ENCODE results near the gene KPRP. TPM values are rescaled to one million over a fixed set of nuclear protein-coding genes. Genes with fewer than 3 reads are reported as not detected.
A peak's percentile ranks its signal among the peaks of the same experiment; 100 is the strongest.

KPRP gene
- total and polyA plus RNA-seq, 2 of the 13 experiments (the other 11 are each of a cell fraction or from before 2014, with no cell fraction given), result not detected

- Histone ChIP-seq H3K4me1 (ENCODE audit: insufficient read depth, low read length) (no peaks in the 10 kb centered on the region), H3K4me2 (ENCODE audit: low read depth, low read length) (no peak within 1 kb of the TSS), H3K4me3 (replicated peaks in 1 of 3; ENCODE audit: insufficient read depth in 1 of 3, low read depth in 2 of 3, low read length in 3 of 3) (no peak within 1 kb of the TSS), H3K36me3 (replicated peaks in 1 of 2; ENCODE audit: control insufficient read depth in 1 of 2, insufficient read depth in 2 of 2, low read length in 2 of 2) (no peaks in the 10 kb centered on the region), H3K79me2 (ENCODE audit: insufficient read depth, low read length) (no peaks in the 10 kb centered on the region), H3K9ac (ENCODE audit: insufficient read depth, low read depth, low read length) (no peak within 1 kb of the TSS), H4K20me1 (ENCODE audit: insufficient read depth, low read length) (no peaks in the 10 kb centered on the region), H3K27me3 (ENCODE audit: control insufficient read depth in 1 of 2, insufficient read depth in 2 of 2, low read length in 2 of 2) (no peaks in the 10 kb centered on the region), H3K9me3 (ENCODE audit: low read length) (no peaks in the 10 kb centered on the region), H3K27ac (ENCODE audit: extremely low read length, insufficient read depth, low read length) (no peak within 1 kb of the TSS), H2AFZ (ENCODE audit: low read length) (no peak within 1 kb of the TSS)
- FAIRE-seq (no peak), DNase-seq (ENCODE audit: low spot score) (no peak), ATAC-seq (no peak)
- POLR2A ChIA-PET, result no interaction called here
- no TSS peak for BruUV-seq (replicated peaks)
- no peak for TF ChIP-seq ETS1 (CRISPR knock-in tag; IDR thresholded peaks at IDR 0.05)
- TF ChIP-seq ZNF12 (CRISPR knock-in tag; IDR thresholded peaks at IDR 0.05), result no peak
- TF ChIP-seq ZBTB37 (CRISPR knock-in tag; IDR thresholded peaks at IDR 0.05), result no peak
- no peak for TF ChIP-seq MIER2 (CRISPR knock-in tag; IDR thresholded peaks at IDR 0.05)
- in situ Hi-C loops (cut with HindIII; ENCODE audit: extremely low pct_ligation_motif_present, low pct_unique_long_range_greater_than_20kb), result no loop called here
- intact Hi-C loops (cut with micrococcal nuclease; ENCODE audit: unreplicated experiment), result no loop called here
- WGBS (ENCODE audit: low lambda C conversion rate), result 0% methylated on average over 1 of the region's 3 CpGs
- CTCF ChIA-PET (ENCODE audit: low intra/inter-chr PET ratio, low total read pairs), result no interaction called here
These were observed 38.6 kb downstream of the KPRP start, which contains the start of gene LCE1D for GRCh38 chr1:152796421-152796820. Gene LCE1D (plus strand): TSS chr1:152796721. CDS start chr1:152797795, 1,074 bp downstream.

GRCh38 chr1:152801333-152801732, 43.5 kb downstream of the KPRP start:
- Histone ChIP-seq H4K20me1 (ENCODE audit: insufficient read depth, low read length) (no peaks in the 10 kb centered on the region), H2AFZ (ENCODE audit: low read length) (no peak overlapping the region), H3K79me2 (ENCODE audit: insufficient read depth, low read length) (no peaks in the 10 kb centered on the region), H3K9ac (ENCODE audit: insufficient read depth, low read depth, low read length) (no peak overlapping the region), H3K4me1 (ENCODE audit: insufficient read depth, low read length) (no peaks in the 10 kb centered on the region), H3K4me2 (ENCODE audit: low read depth, low read length) (no peak overlapping the region), H3K9me3 (ENCODE audit: low read length) (no peaks in the 10 kb centered on the region), H3K27me3 (ENCODE audit: control insufficient read depth in 1 of 2, insufficient read depth in 2 of 2, low read length in 2 of 2) (no peaks in the 10 kb centered on the region), H3K27ac (ENCODE audit: extremely low read length, insufficient read depth, low read length) (no peak overlapping the region), H3K36me3 (replicated peaks in 1 of 2; ENCODE audit: control insufficient read depth in 1 of 2, insufficient read depth in 2 of 2, low read length in 2 of 2) (no peaks in the 10 kb centered on the region), H3K4me3 (replicated peaks in 1 of 3; ENCODE audit: insufficient read depth in 1 of 3, low read depth in 2 of 3, low read length in 3 of 3) (no peak overlapping the region)
- no peak for ATAC-seq
- in situ Hi-C loops (cut with HindIII; ENCODE audit: extremely low pct_ligation_motif_present, low pct_unique_long_range_greater_than_20kb) (no loop called here), intact Hi-C loops (cut with micrococcal nuclease; ENCODE audit: unreplicated experiment) (no loop called here)
- no TSS peak for BruUV-seq (replicated peaks)
- no peak for FAIRE-seq
- 0% methylated on average over 1 of the region's 1 CpG for whole genome bisulfite sequencing (ENCODE audit: low lambda C conversion rate)
- ChIA-PET POLR2A (no interaction called here), CTCF (ENCODE audit: low intra/inter-chr PET ratio, low total read pairs) (no interaction called here)
- TF ChIP-seq MAFK (conservative IDR thresholded peaks at IDR 0.05 in 1 of 2, IDR thresholded peaks at IDR 0.05 in 1 of 2; ENCODE audit: low read length in 2 of 2), result peak; percentile 69 to 79
- no peak for TF ChIP-seq MATR3 (CRISPR knock-in tag; IDR thresholded peaks at IDR 0.05)
- TF ChIP-seq MAFF (IDR thresholded peaks at IDR 0.05; ENCODE audit: low read depth, low read length), result peak; percentile 73
- no peak for DNase-seq (ENCODE audit: low spot score)
